G401 (cell line): ENCODE data around the gene RELB. TPM values are rescaled to one million over a fixed set of nuclear protein-coding genes. Genes with fewer than 3 reads are reported as not detected.
"Not testable (repeated sequence)": the region's sequence is repeated elsewhere in the genome, so short reads cannot be mapped to it uniquely, and the experiment has no call there.

Source experiments
- DNase-seq: peaks from one replicate; pipeline ENCODE4 v3.0.0-alpha.2; 2015; ENCODE audit warnings: low spot score
- in situ Hi-C: cut with HindIII; loops from 2 replicates; pipeline ENCODE4 v1.10.0; 2016; ENCODE audit warnings: low sequenced_read_pairs, mixed read lengths
- total RNA-seq: library from RNA; depleted of rRNA; stranded (reverse); fragments of >200 nt; shearing (Covaris generic); gene quantifications from 2 replicates; pipeline ENCODE4 v1.2.3, GENCODE V29; 2014

RELB gene
- total RNA-seq, 1 experiment from 2014 or later, result 16.6 TPM

DNA sequence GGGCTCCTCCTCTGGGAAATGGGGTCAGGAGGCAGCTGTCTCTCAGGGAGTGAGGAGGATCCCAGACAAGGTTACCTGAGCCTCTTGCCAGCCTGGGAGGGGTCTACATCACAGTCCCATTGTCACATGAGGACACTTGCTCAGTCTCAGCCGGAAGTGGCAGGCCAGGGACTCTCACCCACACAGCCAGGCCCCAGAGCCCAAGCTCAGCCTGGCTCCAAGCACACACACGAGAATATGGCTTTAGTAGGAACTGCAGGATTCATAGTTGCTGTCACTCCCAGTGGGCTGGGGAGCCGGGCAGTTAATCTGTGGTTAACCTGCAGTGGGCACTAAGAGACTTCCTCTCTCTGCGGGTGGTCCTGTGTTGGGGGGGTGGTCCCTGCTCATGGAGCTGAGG is 15.8 kb upstream of the RELB start:
- in situ Hi-C loops, result no loop called here

GRCh38 chr19:44986389-44986788 is 14.9 kb upstream of the RELB start:
- in situ Hi-C loops, result no loop called here
- no peak for DNase-seq

More for the DNA sequence above, 15.8 kb upstream of the RELB start:
- no peak for DNase-seq

DNA sequence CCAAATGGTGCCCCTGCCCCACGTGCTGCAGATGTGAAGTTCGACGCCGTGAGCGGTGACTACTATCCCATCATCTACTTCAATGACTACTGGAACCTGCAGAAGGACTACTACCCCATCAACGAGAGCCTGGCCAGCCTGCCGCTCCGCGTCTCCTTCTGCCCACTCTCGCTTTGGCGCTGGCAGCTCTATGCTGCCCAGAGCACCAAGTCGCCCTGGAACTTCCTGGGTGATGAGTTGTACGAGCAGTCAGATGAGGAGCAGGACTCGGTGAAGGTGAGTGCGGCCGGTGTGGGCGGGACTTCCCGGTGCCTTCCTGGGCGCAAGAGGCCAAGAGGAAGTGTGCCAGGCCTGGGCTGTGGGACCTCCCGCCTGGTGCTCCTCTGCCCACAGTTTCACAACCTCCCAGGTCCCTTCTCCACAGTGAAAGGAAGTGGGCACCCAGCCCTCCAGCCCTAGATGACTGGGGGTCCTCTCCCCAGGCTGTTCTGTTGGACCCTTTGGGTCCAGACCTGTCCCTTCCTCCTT is 14.1 kb upstream of the RELB start:
- in situ Hi-C loops, result no loop called here

GRCh38 chr19:44988273-44988672 is 13.0 kb upstream of the RELB start:
- in situ Hi-C loops, result no loop called here
- DNase-seq, result no peak

More for the DNA sequence above, 14.1 kb upstream of the RELB start:
- no peak for DNase-seq

GRCh38 chr19:44988896-44989556 is 12.2 kb upstream of the RELB start:
- in situ Hi-C loops, result no loop called here
- peak; percentile 61 for DNase-seq

GRCh38 chr19:44990459-44990858 is 10.8 kb upstream of the RELB start:
- in situ Hi-C loops, result no loop called here

DNA sequence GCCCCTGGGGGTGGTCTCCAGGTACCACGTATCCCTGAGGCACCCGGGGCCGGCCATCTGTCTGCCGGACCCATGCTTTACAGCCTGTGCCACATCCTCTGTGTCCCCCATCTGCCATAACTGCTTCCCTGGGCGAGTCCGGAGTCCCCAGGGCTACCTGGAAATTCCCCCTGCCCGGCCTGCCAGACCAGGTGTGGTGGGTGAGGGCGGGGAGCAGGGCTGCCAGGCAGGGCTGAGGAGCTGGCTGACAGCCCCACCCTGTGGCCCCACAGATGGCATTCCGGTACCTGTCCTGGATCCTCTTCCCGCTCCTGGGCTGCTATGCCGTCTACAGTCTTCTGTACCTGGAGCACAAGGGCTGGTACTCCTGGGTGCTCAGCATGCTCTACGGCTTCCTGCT is 10.3 kb upstream of the RELB start:
- in situ Hi-C loops, result no loop called here

More at GRCh38 chr19:44990459-44990858, 10.8 kb upstream of the RELB start:
- DNase-seq, result no peak

GRCh38 chr19:44992336-44993163 is 8.7 kb upstream of the RELB start:
- in situ Hi-C loops, result no loop called here
- DNase-seq, result no peak

More for the DNA sequence above, 10.3 kb upstream of the RELB start:
- no peak for DNase-seq

DNA sequence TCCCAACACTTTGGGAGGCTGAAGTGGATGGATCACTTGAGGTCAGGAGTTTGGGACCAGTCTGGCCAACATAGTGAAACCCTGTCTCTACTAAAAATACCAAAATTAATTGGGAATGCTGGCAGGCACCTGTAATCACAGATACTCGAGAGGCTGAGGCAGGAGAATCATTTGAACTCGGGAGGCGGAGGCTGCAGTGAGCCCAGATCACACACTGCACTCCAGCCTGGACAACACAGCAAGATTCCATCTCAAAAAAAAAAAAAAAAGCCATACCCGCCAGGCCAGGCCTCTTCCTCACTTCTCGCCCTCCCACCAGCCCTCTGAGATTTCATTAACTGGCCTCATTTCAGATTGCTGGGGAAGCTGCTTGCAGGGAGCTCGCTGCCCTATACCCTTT is 7.7 kb upstream of the RELB start:
- DNase-seq, result no peak
- in situ Hi-C loops, result no loop called here

DNA sequence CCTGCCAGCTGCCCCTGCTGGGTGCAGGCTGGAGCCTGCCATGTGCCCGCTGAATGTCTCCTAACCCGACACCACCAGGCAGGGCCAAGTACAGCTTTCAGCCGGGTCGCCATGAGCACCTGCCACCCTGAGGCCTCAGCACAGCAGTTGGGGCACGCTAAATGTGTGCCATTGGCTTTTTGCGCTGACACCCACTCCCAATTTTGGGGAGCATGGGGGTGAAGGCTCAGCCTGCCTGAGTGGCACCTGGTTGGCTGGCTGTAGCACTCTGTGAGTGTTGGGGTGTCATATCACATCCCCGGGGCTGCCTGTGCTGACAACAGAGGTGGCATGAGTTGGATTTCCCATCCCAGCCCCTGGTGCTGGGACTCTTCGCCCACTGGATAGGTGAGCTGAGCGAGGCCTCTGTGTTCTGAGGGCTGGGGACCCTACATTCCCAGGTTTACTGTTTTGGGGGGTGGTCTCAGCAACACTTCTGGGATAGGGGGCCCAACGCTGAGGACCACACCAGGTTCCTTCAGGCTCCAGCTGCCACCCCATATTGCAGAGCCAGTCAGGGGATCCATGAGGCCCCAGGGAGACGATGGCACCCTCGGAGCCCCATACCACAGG is 7.2 kb upstream of the RELB start:
- DNase-seq, result no peak
- in situ Hi-C loops, result no loop called here

GRCh38 chr19:44998025-44998424 is 3.2 kb upstream of the RELB start:
- in situ Hi-C loops, result no loop called here
- DNase-seq, result no peak

- DNase-seq, in situ Hi-C loops: not testable (repeated sequence)
Measured at GRCh38 chr19:44999131-44999925, 1.9 kb upstream of the RELB start.

GRCh38 chr19:45000665-45001064 is 599 bp upstream of the RELB start:
- DNase-seq, in situ Hi-C loops: not testable (repeated sequence)

DNA sequence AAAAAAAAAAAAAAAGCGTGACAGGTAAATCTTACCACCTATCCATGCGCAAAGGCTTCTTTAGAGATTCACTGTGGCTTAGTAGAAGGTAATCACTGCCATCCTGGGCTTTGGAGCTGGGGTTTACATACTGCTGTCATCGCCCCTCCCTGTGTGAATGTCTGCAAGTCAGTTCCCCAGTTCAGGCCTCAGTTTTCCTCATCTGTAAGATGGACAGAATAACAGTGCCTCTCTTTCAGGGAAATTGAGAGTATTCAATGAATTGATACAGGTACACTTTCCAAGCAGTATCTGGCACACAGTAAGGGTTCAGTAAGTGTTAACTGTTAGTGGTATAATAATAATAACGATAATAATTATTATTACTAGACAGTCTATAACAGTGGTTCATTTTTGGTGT is 2.2 kb downstream of the RELB start:
- DNase-seq, result no peak
- in situ Hi-C loops, result no loop called here

DNA sequence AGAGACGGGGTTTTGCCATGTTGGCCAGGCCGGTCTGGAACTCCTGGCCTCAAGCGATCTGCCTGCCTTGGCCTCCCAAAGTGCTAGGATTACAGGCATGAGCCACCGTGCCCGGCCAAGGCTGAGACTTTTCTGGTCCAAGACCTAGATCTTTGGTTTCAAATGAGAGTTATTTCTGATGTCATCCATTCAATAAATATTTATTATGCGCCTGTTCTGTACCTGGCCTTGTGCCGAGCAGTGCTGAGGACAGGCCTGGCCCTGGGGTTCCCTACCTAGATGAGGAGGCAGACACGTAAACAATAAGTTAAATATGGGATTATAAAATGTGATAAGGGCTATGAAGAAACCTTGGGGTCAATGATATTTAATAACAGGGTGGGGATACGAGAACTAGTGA is 4.5 kb downstream of the RELB start:
- in situ Hi-C loops, result no loop called here
- DNase-seq, result no peak

- no peak for DNase-seq
- in situ Hi-C loops, result no loop called here
Measured at GRCh38 chr19:45008552-45008951, 7.3 kb downstream of the RELB start.

DNA sequence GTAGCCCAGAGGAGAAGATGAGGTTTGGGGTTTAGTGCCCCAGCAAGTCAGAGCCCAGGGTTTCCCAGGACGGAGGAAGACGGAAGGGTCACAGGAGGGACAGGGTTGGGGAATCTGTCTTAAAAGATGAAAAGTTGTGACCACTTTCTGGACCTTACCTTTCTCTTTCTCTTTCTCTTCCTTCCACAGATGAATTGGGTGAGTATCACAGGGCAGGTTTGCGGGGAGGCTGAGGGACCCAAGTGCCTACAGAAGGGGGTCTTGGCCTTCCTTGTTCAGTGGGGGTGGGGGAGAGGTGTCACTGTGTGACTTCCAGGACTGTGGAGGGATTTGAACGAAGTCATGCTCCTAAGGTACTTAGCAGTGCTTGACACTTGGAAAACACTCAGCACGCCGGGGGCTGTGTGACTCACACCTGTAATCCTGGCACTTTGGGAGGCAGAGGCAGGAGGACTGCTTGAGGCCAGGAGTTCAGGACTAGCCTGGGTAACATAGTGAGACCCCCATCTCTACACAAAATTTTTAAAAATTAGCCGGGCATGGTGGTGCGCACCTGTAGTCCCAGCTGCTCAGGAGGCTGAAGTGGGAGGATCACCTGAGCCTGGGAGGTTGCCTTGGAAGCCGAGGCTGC is 8.5 kb downstream of the RELB start:
- no peak for DNase-seq
- in situ Hi-C loops, result no loop called here

GRCh38 chr19:45010306-45010705 is 9.0 kb downstream of the RELB start:
- no peak for DNase-seq
- in situ Hi-C loops, result no loop called here

DNA sequence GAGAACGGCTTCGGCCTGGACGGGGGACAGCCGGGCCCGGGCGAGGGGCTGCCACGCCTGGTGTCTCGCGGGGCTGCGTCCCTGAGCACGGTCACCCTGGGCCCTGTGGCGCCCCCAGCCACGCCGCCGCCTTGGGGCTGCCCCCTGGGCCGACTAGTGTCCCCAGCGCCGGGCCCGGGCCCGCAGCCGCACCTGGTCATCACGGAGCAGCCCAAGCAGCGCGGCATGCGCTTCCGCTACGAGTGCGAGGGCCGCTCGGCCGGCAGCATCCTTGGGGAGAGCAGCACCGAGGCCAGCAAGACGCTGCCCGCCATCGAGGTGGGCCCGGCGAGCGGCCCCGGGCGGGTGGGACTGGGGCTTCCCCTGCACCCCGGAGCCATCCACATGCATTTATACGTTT is 10.7 kb downstream of the RELB start:
- in situ Hi-C loops, result no loop called here
- DNase-seq, result no peak
